ENCODE results near the gene REG4.
A peak's percentile ranks its signal among the peaks of the same experiment; 100 is the strongest.
"Not testable (repeated sequence)": the region's sequence is repeated elsewhere in the genome, so short reads cannot be mapped to it uniquely, and the experiment has no call there.

Gene REG4

DNA sequence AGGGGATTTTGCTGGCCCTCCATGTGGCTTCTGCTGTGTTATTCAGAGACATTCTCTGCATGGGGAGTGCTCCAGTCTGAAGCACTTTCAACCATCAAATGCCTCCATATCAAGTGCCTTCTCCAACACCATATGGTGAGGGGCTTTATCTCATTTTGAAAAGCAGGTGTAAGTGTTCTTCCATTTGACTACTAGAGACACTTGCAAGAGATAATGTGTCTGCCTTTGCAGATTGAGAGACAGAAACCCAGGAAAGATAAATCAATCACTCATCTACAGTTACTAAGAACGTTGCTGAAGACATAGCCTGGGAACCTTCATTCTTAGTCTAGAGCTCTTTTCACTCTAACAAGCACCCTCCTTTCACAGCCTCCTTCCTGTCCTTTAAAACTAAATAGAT is 29.5 kb upstream of the REG4 start:
- TF ChIP-seq, protein P1, sequence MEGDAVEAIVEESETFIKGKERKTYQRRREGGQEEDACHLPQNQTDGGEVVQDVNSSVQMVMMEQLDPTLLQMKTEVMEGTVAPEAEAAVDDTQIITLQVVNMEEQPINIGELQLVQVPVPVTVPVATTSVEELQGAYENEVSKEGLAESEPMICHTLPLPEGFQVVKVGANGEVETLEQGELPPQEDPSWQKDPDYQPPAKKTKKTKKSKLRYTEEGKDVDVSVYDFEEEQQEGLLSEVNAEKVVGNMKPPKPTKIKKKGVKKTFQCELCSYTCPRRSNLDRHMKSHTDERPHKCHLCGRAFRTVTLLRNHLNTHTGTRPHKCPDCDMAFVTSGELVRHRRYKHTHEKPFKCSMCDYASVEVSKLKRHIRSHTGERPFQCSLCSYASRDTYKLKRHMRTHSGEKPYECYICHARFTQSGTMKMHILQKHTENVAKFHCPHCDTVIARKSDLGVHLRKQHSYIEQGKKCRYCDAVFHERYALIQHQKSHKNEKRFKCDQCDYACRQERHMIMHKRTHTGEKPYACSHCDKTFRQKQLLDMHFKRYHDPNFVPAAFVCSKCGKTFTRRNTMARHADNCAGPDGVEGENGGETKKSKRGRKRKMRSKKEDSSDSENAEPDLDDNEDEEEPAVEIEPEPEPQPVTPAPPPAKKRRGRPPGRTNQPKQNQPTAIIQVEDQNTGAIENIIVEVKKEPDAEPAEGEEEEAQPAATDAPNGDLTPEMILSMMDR (conservative IDR thresholded peaks at IDR 0.05; ENCODE audit: low read depth, low read length): no peak
- H3K4me3 ChIP-seq (ENCODE audit: low read depth, low read length): no peak overlapping the region
- DNase-seq (ENCODE audit: low read depth): no peak

DNA sequence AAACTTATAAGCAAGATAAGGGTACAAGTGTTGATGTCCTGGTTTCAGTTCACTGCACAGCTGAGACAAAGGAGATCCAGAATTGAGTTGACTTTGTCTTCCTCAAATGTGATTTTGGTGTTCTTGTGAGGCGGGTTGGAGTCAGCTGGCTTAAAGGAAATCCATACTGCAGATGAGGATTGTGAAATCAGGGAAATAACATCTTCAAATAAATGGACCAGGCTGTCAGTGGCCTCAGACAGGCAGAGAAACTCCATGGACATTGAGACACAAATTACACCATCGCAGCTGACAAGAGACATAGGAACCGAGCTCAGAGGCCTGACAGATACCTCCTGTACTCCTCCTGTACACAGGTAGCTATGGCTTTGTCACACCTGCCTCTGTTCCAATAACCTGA is 27.0 kb upstream of the REG4 start:
- no peak overlapping the region for H3K4me3 ChIP-seq (ENCODE audit: low read depth, low read length)
- DNase-seq (ENCODE audit: low read depth): peak; percentile 23
- TF ChIP-seq, protein P1 (conservative IDR thresholded peaks at IDR 0.05; ENCODE audit: low read depth, low read length): no peak

DNA sequence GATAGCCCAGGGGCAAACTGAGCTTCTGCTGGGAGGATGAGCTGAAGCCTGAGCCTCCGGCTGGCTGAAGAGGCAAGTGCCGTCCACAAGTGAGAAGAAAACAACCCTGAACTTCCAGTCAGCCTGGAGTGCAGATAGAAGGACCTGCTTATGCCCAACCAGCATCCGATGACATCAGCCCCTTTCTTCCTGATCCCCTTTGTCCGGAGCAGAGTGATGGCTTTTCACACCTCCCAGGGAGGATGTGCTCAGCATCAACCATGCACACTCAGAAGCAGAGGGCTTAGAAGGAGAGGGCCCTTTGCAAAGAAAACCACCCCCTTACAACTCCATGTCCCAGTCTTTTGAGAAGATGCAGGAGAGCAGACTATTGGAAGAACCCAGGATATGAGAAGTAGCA is 23.7 kb upstream of the REG4 start:
- H3K4me3 ChIP-seq (ENCODE audit: low read depth, low read length): no peak overlapping the region
- TF ChIP-seq, protein P1 (conservative IDR thresholded peaks at IDR 0.05; ENCODE audit: low read depth, low read length): no peak
- DNase-seq (ENCODE audit: low read depth): no peak

DNA sequence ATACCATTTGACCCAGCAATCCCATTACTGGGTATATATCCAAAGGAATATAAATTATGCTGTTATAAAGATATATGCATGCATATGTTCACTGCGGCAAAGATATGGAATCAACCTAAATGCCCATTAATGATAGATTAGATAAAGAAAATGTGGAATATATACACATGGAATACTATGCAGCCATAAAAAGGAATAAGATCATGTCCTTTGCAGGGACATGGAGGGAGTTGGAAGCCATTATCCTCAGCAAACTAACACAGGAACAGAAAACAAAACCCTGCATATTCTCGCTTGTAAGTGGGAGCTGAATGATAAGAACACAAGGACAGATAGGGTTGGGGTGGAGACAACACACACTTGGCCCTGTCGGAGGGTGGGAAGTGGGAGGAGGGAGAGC is 19.8 kb upstream of the REG4 start:
- no peak overlapping the region for H3K4me3 ChIP-seq (ENCODE audit: low read depth, low read length)
- no peak for DNase-seq (ENCODE audit: low read depth)
- TF ChIP-seq, protein P1 (conservative IDR thresholded peaks at IDR 0.05; ENCODE audit: low read depth, low read length): no peak

DNA sequence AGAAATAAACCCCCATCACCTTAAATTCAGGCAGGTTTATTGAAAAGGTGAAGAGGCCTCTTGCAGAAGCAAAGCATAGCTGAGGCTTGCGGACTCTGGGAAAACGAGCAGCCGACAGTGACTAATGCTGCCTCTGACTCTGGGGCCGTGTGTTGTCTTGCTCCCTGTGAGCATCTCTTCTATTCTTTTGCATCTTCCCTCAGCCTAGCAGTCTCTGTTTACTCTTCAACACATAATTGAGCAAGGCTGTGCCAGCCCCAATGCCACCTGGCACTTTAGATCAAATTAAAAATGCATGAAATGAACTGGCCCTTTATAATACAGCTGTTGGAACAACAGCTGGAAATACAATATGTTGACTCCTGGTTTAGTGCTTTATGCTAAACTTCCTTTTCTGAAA is 18.4 kb upstream of the REG4 start:
- TF ChIP-seq, protein P1 (conservative IDR thresholded peaks at IDR 0.05; ENCODE audit: low read depth, low read length): no peak
- no peak overlapping the region for H3K4me3 ChIP-seq (ENCODE audit: low read depth, low read length)
- DNase-seq (ENCODE audit: low read depth): peak; percentile 8

DNA sequence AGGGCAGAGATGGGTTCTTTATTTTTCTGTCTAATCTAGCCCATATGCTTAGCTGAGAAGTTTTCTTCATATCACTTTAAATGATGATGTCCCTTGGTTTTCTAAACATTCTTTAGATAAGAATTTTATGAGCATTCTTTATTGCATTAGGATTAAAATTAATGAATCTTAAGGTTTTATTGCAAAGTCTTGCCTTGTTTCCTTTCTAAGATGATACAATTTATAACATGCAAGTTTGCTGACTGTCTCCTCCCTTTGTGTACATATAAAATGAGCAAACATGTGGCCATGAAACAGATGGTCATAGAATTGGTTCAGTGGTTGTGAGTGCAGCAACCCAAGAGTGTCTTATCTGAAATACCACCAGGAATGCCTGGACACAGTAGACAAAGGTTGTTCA is 17.7 kb upstream of the REG4 start:
- H3K4me3 ChIP-seq (ENCODE audit: low read depth, low read length); DNase-seq (ENCODE audit: low read depth): not testable (repeated sequence)

DNA sequence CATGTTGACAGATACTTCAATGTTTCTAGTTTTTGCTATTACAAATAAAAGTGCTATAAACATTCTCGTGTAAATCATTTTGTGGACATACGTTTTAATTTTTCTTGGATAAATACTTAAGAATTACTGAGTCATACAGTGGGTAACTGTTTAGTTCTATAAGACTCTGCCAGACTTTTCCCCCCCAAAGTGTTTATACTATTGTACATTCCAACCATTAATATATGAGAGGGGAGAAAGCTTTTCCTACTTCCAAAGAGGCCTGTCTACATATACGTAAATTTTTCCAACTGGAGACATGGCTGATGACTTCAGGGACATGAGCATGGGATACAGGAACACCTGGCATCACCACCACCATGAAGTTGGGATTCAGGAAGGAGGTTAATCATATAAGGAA is 17.0 kb upstream of the REG4 start:
- TF ChIP-seq, protein P1 (conservative IDR thresholded peaks at IDR 0.05; ENCODE audit: low read depth, low read length): no peak
- no peak overlapping the region for H3K4me3 ChIP-seq (ENCODE audit: low read depth, low read length)
- DNase-seq (ENCODE audit: low read depth): no peak

DNA sequence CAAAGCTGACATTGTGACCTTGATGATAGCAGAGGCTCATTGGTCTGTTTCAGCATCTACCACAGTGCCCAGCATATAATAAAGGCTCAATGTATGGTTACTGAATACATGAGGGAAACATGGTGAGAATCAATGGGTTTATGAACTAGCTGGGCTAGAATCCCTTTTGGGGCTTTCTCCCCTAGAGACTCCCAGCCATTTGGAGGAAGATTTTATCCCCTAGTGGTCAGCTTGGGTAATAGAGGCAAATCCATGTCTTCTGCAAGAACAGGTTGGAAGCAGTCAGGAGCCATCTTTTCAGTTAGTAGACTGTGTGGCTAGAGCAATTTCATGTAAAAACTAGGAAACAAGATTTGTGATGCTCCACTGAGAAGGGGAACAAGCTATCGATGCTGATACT is 15.8 kb upstream of the REG4 start:
- no peak overlapping the region for H3K4me3 ChIP-seq (ENCODE audit: low read depth, low read length)
- TF ChIP-seq, protein P1 (conservative IDR thresholded peaks at IDR 0.05; ENCODE audit: low read depth, low read length): peak; percentile 46

More for the DNA sequence above, 15.8 kb upstream of the REG4 start:
- DNase-seq (ENCODE audit: low read depth): no peak

Data from choroid plexus epithelial cell (primary cell).